IPS DF 19.7 (cell line): ENCODE results near the gene MRPL42.
"Not testable (repeated sequence)": the region's sequence is repeated elsewhere in the genome, so short reads cannot be mapped to it uniquely, and the experiment has no call there.

Experiments used
- DNase-seq: peaks from one replicate; pipeline ENCODE4 v3.0.0-alpha.2; 2013; ENCODE audit warnings: low read depth, low spot score

The MRPL42 gene

DNA sequence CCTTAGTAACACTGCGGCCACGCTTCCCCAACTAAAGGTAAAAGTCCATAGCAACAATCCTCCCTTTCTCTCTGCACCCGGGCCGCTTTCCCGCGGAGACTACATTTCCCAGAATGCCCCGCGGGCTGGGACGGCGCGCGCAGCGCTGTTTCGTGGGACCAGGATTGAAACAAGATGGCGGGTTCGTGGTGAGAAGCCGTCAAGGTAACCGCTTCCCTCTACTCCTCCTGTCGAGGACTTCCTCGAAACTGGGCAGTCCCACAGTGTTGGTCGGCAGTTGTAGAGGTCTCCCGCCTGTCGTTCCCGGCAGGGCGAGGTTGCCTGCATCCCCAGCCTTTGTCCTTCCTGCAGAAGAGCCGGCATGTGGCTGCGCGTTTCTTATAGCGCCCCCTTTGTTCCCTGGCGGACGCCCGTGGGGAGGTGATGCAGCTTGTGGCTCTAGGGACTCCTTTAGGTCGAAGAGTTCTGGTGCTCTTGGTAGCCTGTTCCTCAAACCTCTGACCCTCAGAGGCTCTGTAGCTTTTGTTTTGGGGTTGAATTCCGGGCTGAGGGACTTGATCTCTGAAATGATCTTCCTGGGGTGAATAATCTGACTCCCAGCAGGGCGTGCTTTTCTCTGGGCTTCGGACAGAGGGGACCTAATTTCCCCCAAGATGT lies at the start of gene MRPL42:
Gene MRPL42, plus strand, starts transcription at position 164 of the 657 bp plus-strand sequence. CDS start 1,772 bp downstream, outside the sequence.
- peak; percentile 76 for DNase-seq

DNA sequence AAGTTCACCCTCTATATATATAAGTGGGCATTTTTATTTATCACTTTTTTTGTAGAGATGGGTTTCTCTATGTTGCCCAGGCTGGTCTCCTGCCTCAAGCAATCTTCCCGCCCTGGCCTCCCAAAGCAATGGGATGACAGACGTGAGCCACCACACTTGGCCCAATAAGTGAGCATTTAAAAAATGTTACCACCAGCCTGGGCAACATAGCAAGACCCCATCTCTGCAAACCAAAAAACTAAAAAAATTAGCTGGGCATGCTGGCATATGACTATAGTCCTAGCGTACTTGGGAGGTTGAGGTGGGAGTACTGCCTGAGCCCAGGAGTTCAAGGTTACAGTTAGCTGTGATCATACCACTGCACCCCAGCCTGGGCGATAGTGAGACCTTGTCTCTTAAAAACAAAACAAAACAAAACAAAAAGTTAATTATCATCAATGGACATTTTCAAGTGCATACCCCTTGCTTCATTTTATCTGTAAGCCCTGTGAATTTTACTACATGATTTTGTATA lies 49.3 kb upstream of the MRPL42 start:
- DNase-seq, result no peak

DNA sequence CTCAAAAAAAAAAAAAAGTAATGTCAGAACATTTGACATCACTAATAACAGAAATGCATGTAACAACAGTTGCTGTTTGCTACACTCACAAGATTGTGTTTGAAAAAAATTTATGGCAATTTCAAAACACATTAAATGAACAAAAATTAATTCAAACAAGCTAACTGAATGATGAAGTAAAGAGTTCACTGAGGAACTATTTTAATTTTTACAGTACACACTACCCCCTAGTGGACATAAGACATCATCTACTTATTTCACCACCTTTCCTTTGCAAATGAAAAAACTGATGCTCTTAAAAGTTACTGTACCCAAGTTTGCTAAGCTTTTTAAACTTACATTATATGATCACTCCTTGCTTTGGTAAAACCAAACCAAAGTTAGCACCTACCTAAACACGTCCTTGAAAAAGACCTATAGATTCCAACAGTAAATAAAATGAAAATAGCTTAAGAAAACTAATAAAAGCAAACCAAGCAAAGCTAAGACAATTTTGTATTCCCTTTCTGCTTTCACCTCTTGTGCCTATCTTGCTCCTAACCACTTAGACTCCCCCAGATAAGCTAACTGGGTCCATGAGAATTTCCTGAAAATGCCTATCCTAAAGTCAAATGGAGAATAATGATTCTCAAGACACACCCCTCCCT lies 47.8 kb upstream of the MRPL42 start:
- no peak for DNase-seq

DNA sequence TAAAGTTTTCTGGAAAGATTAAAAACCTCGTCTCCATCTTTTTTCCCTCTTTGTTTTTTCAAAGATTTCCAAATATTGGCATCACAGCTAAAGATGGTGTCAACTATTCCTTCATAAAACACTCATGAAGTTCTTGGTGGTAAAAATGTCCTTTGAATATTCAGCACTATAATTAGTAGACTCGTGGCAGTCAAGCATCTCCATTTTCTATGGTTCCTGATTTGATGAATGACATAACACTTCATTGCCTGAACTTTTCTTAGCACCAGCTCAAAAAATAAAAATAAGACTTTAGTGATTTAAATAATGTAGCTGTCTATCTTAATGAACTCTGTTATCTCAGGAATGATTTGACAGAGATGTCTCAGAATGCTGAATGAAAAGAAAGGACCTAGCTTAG lies 45.3 kb upstream of the MRPL42 start:
- no peak for DNase-seq

DNA sequence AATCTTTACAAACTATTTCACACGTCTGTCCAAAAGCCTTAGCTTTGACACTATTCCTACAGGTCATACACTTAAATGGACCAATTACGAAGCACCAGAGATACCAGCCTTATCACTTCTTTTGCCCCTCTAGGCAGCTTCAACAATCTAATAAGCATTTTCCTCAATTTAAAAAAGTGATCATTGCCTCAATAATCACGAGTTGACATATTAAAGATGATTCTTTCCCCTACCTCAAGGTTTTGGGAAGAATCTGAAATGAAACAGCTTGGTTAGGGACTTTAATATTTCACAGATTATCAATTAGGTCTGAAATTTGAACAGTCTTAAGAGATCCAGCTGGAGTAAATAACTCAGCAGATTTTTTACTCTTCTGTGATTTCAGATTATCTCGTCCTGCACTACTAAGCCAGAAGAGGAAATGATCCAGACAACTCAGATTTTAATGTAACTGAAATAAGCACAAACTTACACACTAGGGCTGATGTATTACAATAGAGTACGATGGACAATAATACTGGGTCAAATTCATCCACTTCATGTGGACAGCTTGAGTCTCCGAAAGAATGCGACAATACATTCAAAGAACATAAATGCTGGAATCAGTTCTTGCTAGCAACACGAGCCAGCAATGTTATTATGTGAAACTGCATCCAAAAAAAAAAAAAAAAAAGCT lies 41.4 kb upstream of the MRPL42 start:
- no peak for DNase-seq

DNA sequence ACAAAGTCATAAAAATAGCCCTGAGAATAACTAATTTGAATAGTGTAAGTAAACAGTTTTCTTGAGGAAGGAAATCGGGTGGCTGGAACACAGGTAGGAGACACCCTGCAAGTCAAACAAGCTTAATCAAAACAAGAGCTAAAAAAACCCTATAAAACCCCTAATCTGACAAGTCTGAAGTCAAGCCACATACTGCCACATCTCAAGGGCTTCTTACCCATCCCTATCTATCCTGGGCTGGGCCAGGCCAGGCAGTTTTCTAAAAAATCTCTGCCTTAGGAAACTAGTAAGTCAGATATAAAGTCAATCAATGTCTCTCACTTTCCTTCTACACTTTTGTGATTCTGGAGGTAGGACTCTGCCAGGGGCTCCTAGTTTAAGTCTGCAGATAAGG lies 40.9 kb upstream of the MRPL42 start:
- no peak for DNase-seq

DNA sequence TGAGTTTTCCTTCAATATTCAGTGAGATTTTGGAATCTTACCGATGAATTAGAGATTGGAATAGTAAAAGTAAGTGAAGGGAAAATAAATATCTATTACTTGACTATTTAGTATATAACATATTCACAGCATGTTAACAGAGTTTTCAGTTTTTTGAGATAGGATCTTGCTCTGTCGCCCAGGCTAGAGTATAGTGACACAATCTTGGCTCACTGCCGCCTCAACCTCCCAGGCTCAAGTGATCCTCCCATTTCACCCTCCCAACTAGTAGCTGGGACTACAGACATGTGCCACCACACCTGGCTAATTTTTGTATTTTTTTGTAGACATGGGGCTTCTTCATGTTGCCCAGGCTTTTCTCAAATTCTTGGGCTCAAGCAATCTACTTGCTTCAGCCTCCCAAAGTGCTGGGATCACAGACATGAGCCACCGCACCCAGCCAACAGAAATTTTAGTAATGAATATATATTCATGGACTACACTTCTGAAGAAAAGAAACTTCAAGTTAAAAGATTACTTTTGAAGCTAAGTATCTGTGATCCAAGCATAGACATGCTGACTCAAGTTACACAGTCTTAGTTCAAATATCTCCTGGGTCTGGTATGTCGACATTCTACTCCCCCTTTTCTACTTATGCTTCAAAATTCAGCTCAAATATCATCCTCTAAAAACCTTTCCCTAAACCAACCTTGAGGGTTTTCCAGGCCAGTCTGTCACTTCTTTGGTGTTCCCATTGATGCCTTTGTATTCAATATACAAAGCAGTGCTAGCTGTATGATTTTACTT lies 39.3 kb upstream of the MRPL42 start:
- no peak for DNase-seq

DNA sequence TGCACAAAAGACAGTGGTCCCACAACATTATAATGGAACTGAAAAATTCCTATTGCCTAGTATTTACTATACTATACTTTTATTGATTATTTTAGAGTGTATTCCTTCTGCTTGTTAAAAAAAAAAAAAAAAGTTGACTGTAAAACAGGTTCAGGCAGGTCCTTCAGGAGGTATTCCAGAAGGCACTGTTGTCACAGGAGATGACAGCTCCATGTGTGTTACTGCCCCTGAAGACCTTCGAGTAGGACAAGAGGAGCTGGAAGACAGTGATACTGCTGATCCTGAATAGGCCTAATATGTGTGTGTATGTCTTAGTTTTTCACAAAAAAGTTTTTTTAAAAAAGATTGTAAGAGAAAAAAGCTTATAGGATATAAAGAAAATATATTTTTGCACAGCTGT lies 37.9 kb upstream of the MRPL42 start:
- DNase-seq, result no peak

DNA sequence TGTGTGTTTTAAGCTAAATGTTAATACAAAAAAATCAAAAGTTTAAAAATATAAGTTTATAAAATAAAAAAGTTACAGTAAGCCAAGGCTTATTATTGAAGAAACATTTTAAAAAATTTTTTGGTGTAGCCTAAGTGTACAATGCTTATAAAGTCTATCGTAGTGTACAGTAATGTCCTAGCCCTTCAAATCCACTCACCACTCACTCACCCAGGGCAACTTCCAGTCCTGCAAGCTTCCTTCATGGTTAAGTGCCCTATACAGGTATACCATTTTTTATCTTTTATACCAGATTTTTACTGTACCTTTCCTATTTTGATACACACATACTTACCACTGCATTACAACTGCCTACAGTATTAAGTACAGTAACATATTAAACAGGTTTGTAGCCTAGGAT lies 37.5 kb upstream of the MRPL42 start:
- no peak for DNase-seq

DNA sequence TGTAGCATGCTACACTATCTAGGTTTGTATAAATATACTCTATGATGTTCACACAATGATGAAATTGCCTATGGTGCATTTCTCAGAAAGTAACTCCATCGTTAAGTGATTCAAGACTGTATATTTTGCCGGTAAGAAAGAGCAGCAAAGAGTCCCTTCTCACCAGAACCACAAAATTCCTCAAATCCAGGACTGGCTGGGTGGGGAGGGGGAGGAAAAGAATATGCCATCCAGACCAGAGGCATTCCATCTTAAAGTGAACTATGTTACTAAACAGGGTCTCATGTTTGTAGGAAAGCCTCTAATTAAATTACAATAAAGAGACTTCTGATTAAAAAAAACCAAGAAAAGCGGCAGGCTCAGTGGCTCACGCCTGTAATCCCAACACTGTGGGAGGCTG lies 37.0 kb upstream of the MRPL42 start:
- no peak for DNase-seq

DNA sequence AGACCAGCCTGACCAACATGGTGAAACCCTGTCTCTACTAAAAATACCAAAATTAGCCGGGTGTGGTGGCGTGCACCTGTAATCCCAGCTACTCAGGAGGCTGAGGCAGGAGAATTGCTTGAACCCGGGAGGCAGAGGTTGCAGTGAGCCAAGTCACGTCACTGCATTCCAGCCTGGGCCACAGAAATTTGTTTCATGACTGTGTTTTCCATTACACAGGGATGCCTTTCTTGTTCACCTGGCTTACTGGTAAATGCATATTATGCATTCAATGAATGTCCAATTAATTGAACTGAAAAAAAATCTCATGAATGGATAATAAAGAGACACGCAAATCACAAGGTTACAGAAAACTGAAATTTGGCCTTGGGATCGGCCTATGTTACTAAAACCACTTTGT lies 35.3 kb upstream of the MRPL42 start:
- DNase-seq, result not testable (repeated sequence)

DNA sequence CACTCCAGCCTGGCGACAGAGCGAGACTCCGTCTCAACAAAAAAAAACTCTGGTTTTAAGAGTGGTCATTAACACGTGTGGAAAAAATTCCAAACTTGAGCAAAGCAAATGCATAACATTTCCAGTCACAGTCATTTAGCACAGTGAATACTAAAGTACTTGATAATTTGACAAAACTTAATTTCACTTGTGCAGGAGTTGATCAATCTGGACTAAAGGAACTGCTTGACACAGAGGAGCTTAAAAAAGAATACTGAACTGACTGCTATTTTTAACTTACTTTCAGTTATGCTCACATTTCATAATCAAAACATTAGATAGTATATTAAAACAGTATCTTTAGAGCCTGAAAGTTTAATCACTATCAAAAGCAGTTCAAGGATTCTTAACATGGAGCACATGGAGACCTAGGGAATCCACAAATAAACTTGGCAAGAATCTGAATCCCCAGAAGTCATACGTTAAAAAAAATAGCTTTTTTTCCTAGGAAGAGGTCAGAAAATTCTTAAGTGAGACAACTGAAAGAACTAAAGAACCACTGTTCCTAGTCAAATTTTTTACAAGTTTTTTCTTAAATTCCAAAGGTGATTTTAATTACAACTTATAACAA lies 33.0 kb upstream of the MRPL42 start:
- DNase-seq, result no peak

DNA sequence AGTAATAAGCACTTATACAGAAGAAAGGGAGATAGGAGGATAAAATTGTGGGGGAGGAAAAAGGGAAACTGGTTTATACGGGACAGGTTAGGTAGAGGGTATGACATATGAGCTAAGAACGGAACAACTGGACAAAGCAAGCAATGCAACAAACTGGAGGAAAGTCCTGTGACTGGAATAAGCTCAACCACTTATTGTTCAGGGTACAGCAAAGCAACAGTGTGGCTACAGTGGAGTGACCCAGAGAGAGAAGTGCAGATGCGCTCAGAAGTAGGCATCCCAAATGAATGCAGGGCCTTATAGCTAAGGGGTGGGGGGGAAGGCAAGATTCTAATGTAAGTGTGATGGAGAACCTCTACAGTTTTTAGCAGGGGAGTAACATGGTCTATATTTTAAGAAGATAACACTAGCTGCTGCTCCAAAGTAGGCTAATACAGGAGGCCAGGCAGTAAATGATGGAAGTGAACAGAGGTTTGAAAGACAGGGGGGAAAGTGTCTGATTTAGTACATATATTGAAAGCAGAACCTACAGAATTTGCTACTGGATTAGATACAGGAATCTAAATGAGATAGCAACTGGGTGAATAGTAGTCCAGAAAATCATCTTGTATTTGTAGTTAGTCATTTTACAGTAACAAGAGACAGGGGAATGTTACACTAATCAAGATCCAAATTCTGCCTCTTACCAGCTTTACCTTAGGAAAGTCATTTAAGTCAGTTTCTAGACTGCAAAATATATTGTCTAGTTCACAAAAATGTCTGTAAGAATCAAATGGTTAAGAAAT lies 28.9 kb upstream of the MRPL42 start:
- DNase-seq, result no peak

DNA sequence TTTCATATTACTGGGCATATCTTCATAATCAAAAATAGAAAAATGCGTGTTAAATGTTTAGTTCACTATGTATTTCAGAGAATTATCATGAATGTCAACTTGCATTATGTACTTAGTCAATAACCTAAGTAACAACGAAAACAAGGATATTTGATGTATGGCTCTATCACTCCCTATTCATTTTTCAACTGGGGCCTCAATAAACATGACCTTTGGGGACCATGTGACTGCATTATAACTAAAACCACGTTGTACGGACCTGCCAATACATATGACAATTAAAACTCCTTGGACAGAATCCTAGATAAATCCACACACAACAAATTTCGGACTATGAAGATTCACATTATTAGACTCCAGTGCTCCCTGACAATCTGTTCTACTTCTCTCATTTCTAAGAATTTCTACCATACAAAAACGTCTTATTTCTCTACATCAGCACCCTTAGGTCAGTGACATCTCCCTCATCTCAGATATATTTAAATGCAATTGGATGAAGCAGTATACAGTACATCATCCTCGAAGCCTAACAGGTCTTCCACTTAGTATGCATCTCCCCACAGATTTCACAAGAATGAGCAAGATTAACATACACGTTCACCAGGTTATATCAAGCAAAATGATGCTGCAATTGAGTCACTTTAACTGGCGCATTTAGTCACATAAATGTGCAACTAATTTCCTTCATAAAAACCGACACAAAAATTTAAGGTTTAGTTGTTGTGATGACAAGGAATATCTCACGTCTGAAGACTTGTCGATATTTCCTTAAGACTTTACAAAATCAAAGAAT lies 27.1 kb upstream of the MRPL42 start:
- no peak for DNase-seq

DNA sequence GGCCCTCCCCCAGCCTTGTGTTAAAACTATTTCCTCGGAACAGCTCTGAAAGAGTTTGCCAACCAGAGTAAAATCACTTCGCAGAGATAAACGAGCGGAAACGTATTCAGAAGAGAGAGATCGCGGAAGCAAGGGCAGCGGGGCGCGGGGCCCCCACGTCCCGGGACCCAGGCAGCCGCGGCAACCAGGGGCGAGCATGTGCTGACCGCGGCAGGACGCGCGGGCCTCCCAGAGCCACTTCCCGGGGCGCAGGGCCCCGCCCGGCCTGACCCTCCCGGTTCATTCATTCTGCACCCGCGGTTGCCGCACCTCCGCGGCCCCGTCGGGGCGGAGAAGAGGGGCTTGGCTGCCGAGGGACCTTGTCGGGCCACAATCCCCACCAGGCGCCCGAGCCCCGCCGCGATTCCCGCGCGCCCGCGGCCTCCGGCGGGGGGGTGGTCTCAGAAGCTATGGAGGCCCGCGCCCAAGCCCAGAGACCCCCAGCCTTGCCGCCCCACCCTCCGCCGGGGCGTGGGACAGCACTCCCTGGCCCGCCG lies 26.2 kb upstream of the MRPL42 start:
- no peak for DNase-seq

DNA sequence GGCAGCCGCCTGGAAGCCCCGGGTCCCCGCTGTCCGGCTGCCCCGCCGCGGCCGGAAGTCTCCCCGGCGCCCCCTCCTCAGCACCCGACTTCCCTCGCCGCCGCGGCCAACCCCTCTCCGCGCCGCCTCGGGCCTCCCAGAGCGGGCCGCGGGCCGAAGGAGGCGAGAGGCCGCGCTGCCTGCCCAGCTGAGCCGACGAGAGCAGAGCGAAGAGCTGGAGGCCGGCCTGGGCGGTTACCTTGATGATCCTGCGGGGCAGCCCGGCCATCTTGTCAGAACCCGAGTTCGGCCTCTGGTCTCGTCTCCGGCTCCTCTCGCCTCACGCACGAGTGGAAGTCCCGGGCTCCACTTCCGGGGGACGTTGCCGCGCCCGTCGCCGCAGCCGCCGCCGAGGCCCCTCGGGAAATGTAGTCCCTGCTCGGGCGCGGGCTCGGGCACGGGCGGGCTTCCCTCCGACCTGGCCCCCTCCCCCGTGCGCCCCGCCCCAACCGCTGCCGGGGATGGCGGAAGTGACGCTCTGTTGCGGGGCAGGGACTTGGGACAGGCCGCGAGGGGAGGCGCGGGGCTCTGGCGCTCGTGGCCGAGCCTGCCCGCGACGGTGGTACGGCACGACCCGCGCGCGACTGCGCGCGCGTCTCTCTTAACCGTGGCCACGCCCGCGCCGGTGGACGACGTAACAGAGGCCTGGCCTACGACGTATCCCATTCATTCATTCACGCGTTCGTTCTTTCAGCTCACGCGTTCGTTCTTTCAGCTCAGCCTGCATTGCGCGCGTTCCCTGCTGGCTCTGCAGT lies 25.5 kb upstream of the MRPL42 start, which contains the start of gene UBE2N:
Gene UBE2N, minus strand, starts transcription at position 331 of the 794 bp plus-strand sequence. Its CDS starts 63 bp downstream, at position 268.
- DNase-seq, result peak; percentile 75

DNA sequence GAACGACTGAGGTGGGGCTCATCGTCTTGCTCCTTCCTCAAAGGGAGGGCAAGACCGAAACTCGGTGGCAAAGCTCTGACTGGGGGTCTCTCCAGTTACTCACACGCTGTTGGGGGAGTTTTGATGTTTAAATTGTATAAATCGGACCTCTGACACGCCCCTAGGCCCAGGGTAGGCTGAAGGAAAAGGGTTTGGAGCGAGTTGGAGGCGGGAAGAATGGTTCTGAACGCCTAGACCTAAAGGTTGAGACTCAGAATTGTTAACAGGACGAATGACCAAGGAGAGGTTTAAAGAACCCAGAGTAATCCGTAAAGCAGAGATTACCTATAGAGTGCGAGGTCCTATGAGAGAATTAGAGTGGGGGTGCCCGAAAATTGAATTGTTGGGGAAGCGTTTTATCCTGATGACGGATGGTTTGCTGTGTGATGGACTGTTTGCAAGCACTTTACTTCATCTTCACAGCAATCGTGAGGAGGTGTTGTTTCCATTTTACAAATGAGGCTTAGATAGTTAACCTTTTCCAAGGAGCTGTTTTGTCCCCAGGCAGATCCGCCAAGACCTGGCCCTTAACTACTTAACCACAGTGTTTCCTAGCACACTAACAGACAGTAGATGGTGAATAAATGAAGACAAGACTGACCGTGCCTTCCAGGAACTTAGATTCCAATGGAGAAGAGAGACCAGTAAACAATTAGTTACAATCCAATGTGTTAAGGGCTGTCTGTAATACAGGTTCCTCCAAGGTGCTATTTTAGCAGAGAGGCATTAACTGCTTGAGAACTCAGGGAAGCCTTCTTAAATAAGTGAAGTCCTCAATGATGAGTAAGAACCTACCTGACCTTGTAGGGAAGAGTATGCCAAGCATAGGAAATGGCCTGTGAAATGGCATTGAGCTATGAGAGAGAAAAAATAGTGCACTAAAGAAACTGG lies 24.6 kb upstream of the MRPL42 start:
- DNase-seq, result no peak

DNA sequence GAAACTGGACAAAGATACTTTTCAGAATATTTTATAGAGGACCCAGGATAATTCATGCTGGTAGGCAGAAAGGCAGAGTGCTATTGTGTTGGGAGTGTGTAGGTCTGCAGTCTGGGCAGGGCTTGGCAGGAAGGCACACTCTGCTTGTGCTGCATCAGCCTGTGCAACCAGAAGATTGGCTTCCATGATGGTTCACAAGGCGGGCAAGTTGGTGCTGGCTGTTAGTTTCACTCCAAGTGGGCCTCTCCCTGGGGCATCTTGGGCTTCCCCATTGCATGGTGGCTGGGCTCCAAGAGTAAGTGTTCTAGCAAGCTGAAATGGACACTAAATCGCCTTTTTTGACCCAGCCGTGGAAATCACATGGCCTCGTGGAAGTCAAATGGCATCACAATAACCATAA lies 23.7 kb upstream of the MRPL42 start:
- DNase-seq, result no peak
